Rectal smooth muscle tissue (tissue), 1 donor: ENCODE measurements around the gene PAQR7.

ENCODE experiments used
- H3K27ac ChIP-seq: one replicate; pipeline ENCODE4 v1.7.0; 2013; ENCODE audit warnings: low read depth, low read length, inconsistent platforms
- H3K27me3 ChIP-seq: one replicate; pipeline ENCODE4 v1.7.0; 2013; ENCODE audit warnings: low read length; ENCODE audit not compliant: control insufficient read depth, insufficient read depth
- H3K36me3 ChIP-seq: one replicate; pipeline ENCODE4 v1.7.0; 2013; ENCODE audit warnings: low read length; ENCODE audit not compliant: control insufficient read depth, insufficient read depth
- H3K4me1 ChIP-seq: one replicate; pipeline ENCODE4 v1.7.0; 2013; ENCODE audit warnings: low read length; ENCODE audit not compliant: control insufficient read depth, insufficient read depth
- H3K4me3 ChIP-seq: one replicate; pipeline ENCODE4 v1.7.0; 2013; ENCODE audit warnings: low read length
- H3K9ac ChIP-seq: one replicate; pipeline ENCODE4 v1.7.0; 2013; ENCODE audit warnings: low read length

The PAQR7 gene

GRCh38 chr1:25877155-25877554 is 1.6 kb upstream of the PAQR7 start:
- H3K27me3 ChIP-seq: no peaks in the 10 kb centered on the region
- H3K4me1 ChIP-seq: peaks cover 6% of the 10 kb centered on the region
- no peaks in the 10 kb centered on the region for H3K36me3 ChIP-seq
- H3K9ac ChIP-seq: no peak overlapping the region
- H3K4me3 ChIP-seq: no peak overlapping the region
- no peak overlapping the region for H3K27ac ChIP-seq

DNA sequence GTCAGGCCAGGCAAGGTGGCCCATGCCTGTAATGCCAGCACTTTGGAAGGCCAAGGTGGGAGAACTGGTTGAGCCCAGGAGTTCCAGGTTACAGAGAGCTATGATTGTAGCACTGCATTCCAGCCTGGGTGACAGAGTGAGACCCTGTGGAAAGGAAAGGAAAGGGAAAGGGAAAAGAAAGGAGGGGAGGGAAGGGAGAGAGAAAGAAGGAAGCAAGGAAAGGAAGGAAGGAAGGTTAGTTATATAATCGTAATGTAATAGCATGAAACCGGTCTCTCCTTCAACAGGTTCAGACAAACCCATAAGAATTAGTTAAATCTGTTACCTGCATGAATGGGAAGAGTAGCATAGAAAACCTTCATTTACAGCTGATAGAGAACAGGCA is 1.2 kb upstream of the PAQR7 start:
- Histone ChIP-seq H3K9ac (no peak overlapping the region), H3K27me3 (no peaks in the 10 kb centered on the region), H3K27ac (no peak overlapping the region), H3K4me3 (no peak overlapping the region), H3K4me1 (peaks cover 6% of the 10 kb centered on the region), H3K36me3 (no peaks in the 10 kb centered on the region)

- Histone ChIP-seq H3K27me3 (no peaks in the 10 kb centered on the region), H3K4me1 (peaks cover 6% of the 10 kb centered on the region), H3K9ac (no peak overlapping the region), H3K4me3 (peak overlapping the region; percentile 78), H3K36me3 (no peaks in the 10 kb centered on the region), H3K27ac (peak overlapping the region; percentile 79)
Measured at GRCh38 chr1:25875856-25876692, 566 bp upstream of the PAQR7 start.

DNA sequence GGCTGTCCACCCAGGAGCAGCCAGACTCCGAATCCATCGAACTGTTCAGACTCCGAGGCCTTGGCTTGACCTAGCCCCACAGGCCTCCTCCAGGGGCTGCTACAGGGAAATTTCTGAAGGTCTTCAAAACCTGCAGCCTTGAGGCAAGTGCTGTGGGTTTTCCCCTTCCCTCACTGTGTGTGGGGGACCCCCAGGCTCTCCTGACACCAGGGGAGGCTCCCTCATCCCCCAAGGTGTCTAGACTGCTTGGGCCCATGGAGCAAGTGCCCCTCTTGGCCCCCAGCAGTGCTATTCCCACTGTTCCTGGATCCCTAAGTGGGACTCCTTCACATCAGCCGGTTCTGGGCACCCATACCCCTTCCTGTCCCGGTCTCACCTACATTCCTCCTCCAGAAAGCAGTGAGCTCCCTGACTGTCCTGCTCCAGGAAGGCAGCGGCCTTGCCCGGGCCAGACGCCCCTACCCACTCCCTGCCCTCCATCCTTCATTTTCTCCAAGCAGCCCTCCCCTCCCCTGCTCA is 814 bp downstream of the PAQR7 start:
- Histone ChIP-seq H3K9ac (peak overlapping the region; percentile 57), H3K36me3 (no peaks in the 10 kb centered on the region), H3K27me3 (no peaks in the 10 kb centered on the region), H3K4me3 (peak overlapping the region; percentile 78), H3K27ac (peak overlapping the region; percentile 79), H3K4me1 (peaks cover 6% of the 10 kb centered on the region)

DNA sequence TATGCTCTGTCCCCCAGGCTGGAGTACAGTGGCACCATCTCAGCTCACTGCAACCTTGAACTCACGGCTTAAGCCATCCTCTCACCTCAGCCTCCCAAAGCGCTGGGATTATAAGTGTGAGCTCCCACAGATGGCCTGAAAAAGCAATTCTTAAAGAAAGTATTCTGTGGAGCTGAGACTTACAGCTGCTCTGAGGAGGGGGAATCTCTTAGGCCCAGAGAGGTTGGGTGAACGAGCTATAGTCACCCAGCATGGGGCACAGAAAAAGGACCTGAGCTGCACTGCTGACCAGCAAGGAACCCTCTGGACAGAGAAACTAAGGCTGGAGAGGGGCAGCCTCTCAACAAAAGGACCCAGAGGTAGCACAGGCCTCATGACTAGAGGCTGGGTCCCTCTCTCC is 1.3 kb downstream of the PAQR7 start:
- Histone ChIP-seq H3K4me3 (peak overlapping the region; percentile 78), H3K27me3 (no peaks in the 10 kb centered on the region), H3K4me1 (peaks cover 6% of the 10 kb centered on the region), H3K27ac (no peak overlapping the region), H3K9ac (no peak overlapping the region), H3K36me3 (no peaks in the 10 kb centered on the region)

- Histone ChIP-seq H3K27me3 (no peaks in the 10 kb centered on the region), H3K4me3 (no peak overlapping the region), H3K36me3 (no peaks in the 10 kb centered on the region), H3K4me1 (peaks cover 6% of the 10 kb centered on the region), H3K9ac (no peak overlapping the region), H3K27ac (no peak overlapping the region)
Measured at GRCh38 chr1:25873120-25873519, 2.4 kb downstream of the PAQR7 start.

DNA sequence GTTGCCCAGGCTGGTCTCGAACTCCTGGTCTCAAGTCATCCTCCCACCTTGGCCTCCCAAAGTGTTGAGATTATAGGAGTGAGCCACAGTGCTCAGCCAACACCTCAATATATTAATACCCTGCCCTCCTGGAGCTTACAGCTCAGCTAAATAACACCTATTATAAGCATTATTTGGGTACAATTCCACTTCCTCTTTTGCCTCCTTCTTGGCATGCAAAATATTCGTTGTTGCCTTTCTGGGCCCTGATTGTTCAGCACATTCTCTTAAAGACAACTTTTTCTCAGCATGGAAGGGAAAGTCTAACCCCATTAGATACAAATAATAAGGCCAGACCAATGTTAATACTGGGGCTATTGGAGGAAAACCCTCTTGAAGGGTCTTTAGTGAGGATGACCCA is 2.8 kb downstream of the PAQR7 start:
- Histone ChIP-seq H3K4me3 (no peak overlapping the region), H3K27ac (no peak overlapping the region), H3K36me3 (no peaks in the 10 kb centered on the region), H3K9ac (no peak overlapping the region), H3K27me3 (no peaks in the 10 kb centered on the region), H3K4me1 (peaks cover 6% of the 10 kb centered on the region)

DNA sequence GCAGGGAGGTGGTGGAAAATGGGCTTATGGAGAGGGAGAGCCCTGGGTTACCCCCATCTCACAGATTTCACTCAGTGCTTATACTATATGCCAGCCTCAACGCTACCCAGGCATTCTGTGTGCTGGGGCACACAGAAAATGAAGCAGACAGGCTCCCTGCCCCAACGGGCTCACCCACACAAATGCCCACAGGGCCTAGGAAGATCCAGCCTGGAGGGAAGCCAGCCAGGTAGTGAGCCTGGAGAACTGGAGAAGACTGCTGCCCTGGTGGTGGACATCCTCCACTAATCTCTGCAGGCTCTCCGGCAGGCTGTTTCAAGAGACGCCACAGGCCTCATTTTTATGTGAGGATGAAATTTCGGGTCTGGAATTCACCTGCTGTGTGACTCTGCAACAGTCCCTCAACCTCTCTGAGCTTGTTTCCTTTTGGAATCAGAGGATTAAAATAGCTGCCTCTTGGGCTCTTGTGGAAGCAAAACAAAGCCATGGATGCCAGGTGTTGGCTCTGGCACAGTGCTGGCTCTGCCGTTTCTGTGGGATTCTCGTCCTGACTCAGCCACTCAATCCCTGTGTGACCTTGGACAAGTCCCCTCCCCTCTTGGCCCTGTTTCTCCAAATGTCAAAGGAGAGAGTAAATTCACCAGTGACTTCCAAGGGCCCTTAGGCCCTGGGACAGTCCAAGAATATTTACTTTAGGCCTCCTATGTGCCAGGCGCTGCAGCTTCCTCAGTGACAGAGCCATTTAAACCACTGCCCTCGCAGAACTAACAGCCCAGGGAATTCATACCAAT is 3.6 kb downstream of the PAQR7 start:
- Histone ChIP-seq H3K27me3 (no peaks in the 10 kb centered on the region), H3K36me3 (no peaks in the 10 kb centered on the region), H3K27ac (no peak overlapping the region), H3K9ac (no peak overlapping the region), H3K4me3 (no peak overlapping the region), H3K4me1 (peaks cover 6% of the 10 kb centered on the region)

GRCh38 chr1:25871086-25871703 is 4.3 kb downstream of the PAQR7 start:
- H3K9ac ChIP-seq: no peak overlapping the region

GRCh38 chr1:25870614-25871013 is 4.9 kb downstream of the PAQR7 start:
- Histone ChIP-seq H3K27me3 (no peaks in the 10 kb centered on the region), H3K36me3 (no peaks in the 10 kb centered on the region), H3K27ac (no peak overlapping the region), H3K4me1 (peaks cover 6% of the 10 kb centered on the region), H3K9ac (no peak overlapping the region), H3K4me3 (no peak overlapping the region)

More at GRCh38 chr1:25871086-25871703, 4.3 kb downstream of the PAQR7 start:
- no peaks in the 10 kb centered on the region for H3K36me3 ChIP-seq
- H3K27ac ChIP-seq: no peak overlapping the region
- no peaks in the 10 kb centered on the region for H3K27me3 ChIP-seq
- H3K4me3 ChIP-seq: no peak overlapping the region
- peaks cover 6% of the 10 kb centered on the region for H3K4me1 ChIP-seq

DNA sequence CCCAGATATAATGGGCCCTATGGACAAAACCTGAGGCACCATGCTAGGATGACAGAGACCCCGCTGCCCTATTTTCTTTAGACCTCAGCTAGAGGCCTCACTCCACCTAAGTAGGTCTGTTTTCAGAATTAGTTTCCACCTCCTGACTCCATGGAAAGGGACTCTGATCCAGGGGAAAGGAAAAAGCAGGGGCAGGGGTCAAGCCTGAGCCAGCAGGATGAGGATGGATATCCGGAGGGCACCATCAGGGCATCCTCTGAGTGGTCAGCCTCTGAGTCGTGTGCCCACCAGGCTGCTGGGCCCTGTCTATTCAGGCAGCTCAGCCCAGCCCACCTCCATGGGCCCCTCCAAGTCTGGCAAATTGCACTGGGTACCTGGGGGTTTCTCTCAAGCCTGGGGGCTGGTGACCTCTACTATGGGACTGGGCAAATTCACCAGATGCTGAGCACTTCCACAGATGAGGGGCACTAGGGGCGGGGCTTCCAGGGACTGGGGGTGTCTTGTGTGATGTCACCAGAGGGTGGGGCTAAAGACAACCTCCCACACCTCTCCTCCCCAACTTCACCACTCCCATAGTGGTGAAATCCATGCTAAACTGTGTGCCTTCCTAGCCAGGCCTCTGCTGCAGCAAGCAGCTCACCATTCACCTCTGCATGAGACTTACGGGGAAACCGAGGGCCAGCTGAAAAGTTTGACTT is 5.5 kb downstream of the PAQR7 start:
- Histone ChIP-seq H3K27ac (no peak overlapping the region), H3K36me3 (no peaks in the 10 kb centered on the region), H3K4me1 (peaks cover 6% of the 10 kb centered on the region), H3K9ac (no peak overlapping the region), H3K27me3 (no peaks in the 10 kb centered on the region), H3K4me3 (no peak overlapping the region)
